H4 (cell line): ENCODE data around the gene PIBF1. TPM values are rescaled to one million over a fixed set of nuclear protein-coding genes. Genes with fewer than 3 reads are reported as not detected.
"Not testable (repeated sequence)": the region's sequence is repeated elsewhere in the genome, so short reads cannot be mapped to it uniquely, and the experiment has no call there.

Experiments used
- DNase-seq: peaks from one replicate; pipeline ENCODE4 v3.0.0-alpha.2; 2015; ENCODE audit warnings: low spot score
- total RNA-seq: library from RNA; depleted of rRNA; stranded (reverse); fragments of >200 nt; shearing (Covaris generic); gene quantifications from 2 replicates; pipeline ENCODE4 v1.2.3, GENCODE V29; 2014

The PIBF1 gene
- total RNA-seq, 1 experiment from 2014 or later, result 5.3 TPM

DNA sequence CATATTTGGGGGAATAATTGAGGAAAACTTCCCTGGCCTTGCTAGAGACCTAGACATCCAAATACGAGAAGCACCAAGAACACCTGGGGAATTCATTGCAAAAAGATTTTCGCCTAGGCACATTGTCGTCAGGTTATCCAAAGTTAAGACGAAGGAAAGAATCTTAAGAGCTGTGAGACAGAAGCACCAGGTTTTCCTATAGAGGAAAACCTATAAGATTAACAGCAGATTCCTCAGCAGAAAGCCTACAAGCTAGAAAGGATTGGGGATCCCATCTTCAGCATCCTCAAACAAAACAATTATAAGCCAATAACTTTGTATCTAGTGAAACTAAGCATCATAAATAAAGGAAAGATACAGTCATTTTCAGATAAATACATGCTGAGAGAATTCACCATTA is 114.9 kb downstream of the PIBF1 start:
- DNase-seq, result no peak

DNA sequence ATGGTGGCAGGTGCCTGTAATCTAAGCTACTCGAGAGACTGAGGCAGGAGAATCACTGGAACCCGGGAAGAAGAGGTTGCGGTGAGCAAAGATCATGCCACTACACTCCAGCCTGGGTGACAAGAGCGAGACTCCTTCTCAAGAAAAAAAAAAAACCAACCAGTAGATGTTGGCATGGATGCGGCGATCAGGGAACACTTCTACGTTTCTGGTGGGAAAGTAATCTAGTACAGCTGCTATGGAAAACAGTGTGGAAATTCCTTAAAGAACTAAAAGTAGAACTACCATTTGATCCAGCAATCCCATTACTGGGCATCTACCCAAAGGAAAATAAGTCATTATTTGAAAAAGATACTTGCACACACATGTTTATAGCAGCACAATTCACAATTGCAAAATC is 119.6 kb downstream of the PIBF1 start:
- not testable (repeated sequence) for DNase-seq

DNA sequence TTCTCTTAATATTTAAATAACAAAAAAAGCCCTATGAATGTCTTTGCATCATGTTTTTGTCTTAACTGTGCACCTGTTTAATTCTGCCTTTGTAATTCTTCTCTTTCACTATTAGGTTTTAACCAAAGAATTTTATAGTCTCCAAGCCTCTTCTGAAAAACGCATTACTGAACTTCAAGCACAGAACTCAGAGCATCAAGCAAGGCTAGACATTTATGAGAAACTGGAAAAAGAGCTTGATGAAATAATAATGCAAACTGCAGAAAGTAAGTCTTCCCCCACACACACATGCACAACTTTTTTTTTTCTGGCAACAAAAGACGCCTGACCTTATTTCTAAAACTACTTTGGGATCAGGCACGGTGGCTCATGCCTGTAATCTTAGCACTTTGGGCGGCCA is 126.5 kb downstream of the PIBF1 start:
- no peak for DNase-seq

DNA sequence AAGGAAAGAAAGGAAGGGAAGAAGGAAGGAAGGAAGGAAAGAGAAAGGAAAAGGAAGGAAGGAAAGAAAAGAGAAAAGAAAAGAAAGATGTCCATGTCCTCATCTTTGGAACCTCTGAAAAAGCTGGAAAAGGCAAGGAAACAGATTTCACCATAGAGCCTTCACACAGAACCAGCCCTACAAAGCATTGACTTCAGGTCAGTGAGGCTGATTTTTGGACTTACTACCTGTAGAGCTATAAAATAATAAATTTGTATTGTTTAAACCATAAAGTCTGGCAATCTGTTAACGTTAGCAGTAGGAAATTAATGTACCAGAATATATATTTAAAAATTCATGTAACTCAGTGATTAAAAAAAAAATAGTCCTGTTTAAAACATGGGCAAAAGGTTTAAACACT is 130.0 kb downstream of the PIBF1 start:
- DNase-seq, result no peak

DNA sequence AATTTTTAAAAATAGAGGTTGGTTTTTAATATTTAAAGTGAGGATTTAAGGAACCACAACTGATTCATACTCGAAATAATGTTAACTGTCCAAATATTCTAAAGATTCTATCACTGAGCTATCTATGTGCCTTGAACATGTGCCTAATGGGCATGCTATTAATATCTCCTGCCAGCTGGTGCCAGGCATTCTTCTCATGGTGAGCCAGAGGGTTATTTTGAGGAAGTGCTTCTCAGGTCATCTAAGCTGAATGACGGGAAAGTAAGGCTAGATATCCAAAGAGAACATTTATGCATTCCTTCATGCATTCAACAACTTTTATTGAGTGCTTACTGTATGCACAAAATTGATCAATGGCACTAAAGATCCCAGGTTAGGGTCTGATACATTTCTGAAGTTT is 138.2 kb downstream of the PIBF1 start:
- no peak for DNase-seq

DNA sequence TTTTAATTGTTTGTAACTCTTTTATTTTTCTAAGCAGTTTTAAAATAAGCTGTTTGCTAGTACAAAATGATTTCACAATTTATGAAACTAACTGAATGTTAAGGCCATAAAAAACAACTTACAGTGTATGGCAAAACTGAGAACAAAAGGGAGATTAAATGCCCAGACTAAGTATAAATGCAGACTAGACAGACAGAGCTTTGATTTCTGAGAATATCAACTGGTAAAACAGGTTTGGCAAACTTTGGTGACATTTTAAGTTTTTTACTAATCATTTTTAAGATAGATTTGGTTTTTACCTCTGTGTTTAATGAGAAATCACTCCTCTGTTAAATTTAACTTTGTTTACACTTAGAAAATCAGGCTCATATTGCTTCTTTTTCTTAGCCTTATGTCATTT is 149.4 kb downstream of the PIBF1 start:
- DNase-seq, result no peak

DNA sequence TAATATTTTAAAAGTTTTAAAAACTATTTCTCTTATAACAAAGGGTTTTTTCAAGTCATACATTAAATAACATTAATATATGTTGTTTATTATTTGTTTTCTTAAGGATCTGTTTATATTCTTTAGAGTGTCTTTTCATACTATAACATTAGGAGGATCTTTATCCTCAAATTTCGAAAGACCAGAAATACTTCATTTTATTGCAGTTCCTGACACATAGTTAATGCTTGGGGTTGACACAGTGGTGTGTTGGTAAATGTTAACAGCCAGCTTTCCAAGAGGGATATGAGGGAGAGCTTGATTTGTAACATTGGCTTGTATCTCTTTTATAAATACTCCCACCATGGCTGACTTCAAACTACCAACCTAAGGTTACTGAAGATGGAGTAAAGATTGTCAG is 150.3 kb downstream of the PIBF1 start:
- no peak for DNase-seq

DNA sequence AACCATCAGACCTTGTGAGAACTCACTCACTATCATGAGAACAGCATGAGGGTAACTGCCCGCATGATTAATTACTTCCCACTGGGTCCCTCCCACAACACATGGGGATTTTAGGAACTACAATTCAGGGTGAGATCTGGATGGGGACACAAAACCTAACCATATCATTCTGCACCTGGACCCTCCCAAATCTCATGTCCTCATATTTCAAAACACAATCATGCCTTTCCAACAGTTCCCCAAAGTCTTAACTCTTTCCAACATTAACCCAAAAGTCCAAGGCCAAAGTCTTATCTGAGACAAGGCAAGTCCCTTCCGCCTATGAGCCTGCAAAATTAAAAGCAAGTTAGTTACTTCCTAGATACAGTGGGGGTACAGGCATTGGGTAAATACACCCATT is 164.3 kb downstream of the PIBF1 start:
- not testable (repeated sequence) for DNase-seq

DNA sequence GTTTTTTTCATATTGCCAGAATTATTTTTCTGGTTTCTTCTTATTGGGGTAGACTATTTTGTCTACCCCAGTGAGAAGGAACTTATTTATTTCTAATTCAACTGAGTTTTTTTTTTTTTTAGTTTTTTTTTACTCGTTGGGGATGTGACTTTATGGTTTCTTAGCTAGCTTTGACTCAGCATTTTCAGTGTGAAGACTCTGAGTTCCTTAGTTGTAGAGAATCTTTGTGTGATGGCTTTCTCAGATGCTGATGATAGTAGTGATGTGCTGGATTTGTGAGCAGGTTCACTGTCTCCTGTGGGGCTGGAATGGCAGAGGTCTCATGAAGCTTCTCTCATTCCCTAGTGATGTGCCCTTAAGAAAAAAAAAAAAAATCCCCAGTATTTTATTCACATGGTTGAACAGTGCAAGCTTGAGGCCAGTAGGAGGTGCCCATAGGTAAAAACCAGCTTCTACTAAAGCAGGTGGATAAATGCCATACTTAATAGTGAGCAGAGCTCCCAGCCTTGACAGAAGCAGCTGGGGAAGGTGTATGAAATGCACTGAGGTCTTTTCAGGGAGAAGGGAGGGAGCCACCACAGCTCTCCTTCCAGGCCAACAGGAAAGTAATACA is 170.7 kb downstream of the PIBF1 start:
- DNase-seq, result peak; percentile 4

DNA sequence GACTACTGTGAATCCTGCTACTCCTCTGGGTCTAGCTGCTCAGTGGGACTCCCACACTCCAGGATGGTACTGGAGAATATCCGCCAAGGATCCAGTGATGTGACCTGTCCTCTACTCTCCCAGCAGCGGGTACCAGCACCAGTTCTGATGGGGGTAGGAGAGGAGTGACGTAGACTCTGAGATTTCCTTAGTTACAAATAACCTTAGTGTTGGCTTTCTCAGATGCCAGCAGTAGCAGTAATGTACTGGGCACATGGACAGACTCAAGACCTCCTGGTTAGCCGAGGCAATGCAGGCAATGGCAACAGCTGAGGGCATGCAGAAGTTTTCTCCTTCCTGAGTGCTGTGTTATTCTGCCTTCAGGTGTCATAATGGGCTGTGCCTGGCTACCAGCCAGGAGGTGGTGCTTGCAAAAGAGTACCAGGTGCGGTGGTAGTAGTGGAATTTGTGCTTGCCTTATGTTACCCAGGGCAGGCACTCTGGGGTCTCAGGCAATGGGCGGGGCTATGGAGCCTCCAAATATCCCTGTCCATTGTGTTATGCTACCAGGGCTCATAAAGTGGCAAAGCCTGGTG is 171.5 kb downstream of the PIBF1 start:
- no peak for DNase-seq

DNA sequence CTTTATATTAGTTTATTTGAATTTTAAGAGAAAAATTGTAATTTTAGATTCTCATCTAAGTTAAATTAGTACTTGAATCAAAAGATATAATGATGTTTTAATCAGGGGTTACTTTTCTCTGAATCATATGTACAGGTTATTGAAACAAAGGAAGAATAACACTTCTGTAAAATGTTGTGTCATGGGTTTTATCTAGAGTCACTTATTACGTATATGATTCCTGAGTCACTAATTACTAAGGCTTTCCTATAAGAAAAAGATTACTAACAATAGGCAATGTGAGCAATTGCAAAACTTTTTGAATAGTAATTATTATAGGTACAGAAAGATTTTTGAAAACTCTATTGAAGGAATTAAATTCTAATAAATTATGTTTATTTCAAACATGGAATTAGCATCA is 177.7 kb downstream of the PIBF1 start:
- DNase-seq, result no peak

DNA sequence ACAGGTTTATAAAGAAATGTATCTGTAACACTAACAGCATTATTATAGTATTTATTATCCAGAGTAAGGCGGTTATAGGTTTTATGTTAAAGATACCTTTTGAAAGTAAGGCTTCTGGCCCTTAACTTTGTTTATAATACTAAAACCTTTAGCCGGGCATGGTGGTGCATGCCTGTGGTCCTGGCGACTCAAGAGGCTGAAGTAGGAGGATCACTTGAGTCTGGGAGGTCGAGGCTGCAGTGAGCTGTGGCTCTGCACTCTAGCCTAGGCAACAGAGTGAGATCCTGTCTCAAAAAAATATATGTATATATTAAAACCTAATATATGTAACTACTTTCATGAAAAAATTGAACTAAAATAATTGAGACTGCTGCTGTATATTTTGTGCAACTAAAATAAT is 178.2 kb downstream of the PIBF1 start:
- no peak for DNase-seq

DNA sequence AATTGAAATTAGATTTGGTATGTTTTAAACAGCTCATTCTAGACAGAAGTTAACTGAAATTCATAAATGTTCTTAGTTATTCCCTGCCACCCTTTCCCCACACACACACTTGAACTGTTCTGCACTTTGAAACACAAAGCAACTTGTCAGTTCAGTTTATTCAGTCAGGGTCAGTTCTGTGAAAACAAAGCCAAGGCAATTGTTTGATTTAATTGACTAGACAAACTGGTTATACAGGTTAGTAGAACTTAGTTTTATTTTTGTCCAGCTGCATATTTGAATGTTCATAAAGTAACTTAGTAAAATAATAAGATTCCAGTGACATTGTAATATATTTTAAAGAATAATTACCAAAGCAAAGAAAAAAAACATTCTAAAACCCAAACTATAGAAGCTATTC is 178.6 kb downstream of the PIBF1 start:
- no peak for DNase-seq

DNA sequence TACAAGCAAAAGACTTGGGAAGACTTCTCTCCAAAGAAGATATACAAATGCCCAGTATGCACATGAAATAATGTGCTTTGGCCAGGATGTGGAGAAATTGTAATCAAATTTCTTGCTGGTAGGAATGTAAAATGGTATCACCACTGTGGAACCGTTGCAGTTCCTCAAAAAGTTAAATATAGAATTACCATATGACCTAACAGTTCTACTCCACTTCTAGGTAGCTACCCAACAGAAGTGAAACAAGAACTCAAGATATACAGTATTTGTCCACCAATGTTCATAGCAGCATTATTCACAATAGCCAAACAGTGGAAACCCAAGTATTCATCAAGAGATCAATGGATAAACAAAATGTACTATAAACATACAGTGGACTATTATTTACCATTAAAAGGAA is 181.8 kb downstream of the PIBF1 start:
- DNase-seq, result no peak

DNA sequence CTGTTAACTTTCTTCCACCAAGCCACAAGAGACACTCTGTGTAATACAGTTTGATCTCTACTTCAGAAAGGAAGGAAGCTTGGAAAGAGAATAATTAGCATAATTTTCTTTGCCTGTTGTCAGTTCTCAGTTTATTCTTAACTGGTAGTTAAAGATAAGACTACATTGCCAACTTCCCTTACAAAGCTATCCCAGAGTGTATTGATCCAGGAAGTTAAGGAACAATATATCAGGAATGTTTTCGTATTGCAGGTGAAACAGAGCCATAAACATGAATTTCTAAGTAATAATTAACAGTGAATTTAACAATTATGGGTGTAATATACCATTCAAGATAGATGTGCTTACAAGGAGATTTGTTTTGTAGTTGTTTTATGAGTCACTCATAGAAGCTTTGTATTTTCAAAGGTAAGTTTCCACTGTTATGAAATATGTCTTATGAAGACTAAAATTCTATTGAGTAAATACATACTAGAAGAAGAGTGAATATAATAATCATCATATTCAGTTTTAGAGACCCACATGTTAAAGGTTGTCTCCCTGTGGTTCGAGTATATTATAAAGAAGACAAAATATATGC is 188.5 kb downstream of the PIBF1 start:
- DNase-seq, result no peak

DNA sequence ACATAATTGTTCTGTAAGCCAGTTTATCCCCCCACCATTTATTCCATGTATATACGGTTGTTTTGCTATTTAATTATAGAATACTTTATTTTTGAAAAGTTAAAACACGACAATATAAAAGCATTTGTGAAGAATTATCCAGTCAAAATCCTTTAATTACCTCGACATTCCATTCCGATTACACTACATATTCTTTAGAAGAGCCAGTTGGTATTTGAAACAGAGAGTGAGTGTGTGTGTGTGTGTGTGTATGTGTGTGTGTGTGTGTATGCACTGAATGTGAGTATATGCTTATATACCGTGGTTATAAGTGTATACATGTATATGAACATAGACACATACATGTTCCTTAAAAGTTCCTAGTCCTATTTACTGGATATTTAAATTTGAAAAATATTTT is 189.0 kb downstream of the PIBF1 start:
- no peak for DNase-seq

DNA sequence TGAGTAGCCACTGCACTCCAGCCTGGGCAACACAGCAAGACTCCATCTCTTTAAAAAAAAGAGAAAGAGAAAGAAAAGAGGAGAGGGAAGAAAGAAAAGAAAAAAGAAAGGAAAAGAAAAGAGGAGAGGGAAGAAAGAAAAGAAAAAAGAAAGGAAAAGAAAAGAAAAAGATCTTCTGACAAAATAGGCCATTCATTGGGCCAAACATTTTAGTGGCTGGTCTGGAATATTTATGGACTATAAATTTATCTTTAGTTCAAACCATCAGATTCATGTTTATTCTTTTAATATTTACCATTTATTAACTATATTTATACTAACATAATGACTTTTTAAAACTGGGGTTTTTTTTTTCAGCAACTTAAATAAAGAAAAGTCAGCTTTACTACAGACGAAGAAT is 191.3 kb downstream of the PIBF1 start:
- no peak for DNase-seq

DNA sequence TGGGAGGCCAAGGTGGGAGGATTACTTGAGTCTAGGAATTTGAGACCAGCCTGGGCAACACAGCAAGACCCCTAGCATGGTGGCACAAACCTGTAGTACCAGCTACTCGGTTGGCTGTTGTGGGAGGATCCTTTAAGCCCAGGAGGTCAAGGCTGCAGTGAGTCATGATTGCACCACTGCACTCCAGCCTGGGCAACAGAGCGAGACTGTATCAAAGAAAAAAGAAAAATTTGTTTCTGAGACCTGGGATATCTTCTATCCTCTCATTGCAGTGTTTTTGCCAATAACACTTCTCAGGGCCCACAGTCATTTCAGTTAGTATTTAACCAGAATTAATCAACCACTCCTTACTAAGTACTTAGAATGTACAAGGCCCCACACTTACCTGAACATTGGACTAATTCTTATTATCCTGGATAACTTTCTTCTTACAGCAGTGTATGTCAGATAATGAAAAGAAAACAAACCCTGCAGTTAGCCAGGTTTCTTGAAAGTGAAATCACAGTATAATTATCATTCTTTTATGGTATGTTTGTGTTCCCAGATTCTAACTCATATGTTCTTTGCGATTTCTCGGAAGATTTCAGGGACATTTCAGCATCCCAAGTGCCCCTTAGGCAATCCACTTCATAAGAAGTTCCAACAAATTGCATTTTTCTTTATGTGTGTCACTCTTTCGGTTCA is 201.3 kb downstream of the PIBF1 start:
- peak; percentile 27 for DNase-seq

DNA sequence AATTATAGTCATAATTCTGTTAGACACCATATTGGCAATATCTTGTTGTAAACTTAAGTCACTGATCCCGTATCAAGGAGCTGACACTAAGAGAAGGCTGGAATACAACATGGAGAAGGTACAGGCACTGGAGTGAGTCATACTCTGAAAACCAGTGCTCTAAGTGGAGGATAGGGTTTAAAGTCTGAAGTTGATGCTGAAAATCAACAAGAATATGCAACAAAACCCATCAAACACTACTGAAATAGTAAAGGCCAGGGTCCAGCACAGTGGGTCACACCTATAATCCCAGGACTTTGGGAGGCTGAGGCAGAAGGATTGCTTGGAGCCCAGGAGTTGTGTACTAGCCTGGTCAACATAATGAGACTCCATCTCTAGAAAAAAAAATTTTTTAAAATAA is 203.7 kb downstream of the PIBF1 start:
- DNase-seq, result no peak

DNA sequence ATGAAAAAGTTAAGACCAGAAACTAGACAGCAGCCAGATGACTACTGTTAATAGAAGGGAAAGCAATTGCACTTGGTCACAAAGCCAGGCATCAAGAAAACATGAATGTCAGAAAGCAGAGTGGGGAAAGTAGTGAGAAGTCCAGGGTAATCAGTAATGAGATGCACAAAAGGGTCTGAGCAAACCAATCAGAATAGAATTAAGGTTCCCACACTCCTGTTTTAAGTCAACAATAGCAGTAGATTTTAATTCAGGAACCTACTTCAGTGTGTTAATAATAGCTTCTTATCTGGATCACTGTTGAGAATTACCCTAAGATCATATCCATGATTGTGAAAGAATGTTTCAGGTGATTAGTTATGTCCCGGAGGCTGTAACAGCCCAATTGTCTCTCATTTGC is 204.3 kb downstream of the PIBF1 start:
- no peak for DNase-seq

DNA sequence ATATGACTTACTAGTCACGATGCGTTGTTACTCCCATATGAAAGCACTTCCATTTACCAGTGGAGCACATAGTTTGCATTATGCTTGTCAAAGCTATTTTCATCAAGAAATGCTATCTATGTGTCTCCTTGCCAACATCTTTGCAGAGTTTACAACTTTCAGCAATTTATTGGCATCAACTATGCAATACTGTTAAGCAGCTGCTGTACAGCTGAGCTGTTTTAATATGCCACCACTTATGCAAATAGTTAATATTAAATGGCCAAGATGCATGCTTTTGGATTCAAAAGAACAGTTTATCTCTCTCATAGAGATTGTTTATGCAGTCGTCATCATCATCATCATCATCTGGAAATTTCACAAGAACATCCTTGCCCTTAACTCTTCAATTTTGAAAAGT is 209.0 kb downstream of the PIBF1 start:
- DNase-seq, result no peak

DNA sequence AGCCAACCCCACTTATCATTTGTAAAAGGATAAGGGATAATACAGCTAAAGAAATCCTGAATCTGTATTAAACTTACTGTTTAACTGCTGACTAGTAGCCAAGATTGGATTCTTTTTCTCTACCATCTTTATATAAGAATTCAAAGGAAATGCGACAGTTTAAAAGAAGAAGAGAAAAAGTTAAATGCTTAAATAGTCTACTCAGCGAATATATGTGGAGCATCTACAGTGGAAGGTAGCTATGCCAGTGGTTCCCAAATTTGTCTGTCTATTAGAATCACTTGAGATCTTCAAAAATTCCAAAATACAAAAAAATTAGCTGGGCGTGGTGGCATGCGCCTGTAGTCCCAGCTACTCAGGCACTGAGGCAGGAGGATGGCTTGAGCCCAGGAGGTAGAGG is 216.1 kb downstream of the PIBF1 start:
- DNase-seq, result no peak

DNA sequence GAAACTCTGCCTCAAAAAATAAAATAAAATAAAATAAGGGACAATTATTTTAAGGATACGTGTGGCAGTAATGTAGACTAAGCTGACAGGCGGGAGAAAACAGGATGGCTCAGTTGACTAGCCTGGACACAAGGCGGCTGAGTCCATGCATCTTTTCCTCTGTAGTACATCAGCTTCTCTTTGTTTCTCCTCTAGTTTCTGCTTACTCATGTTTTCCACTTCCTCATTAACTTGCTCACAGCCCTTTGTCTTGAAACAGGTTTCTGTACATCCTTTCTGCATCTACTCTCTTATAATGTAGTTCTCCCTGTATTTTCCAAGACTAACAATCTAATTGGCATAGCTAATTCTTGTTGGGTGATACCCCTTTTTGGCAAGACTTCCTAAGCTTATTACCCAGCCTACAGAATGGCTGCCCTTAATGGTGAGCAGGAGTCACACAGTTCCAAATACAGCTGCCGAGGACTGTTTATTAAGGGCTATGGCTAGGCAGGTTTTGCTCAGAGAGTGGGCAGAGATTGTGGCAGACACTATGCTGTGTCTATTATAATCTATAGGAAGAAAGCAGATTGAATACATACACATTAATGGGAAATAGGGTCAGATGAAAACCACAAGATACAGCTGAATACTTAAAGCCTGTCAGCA is 218.2 kb downstream of the PIBF1 start:
- DNase-seq, result peak; percentile 8
